Hematopoietic multipotent progenitor cell (in vitro differentiated cells): ENCODE results near the gene R3HDM2. TPM values are rescaled to one million over a fixed set of nuclear protein-coding genes. Genes with fewer than 3 reads are reported as not detected.
"Not testable (repeated sequence)": the region's sequence is repeated elsewhere in the genome, so short reads cannot be mapped to it uniquely, and the experiment has no call there.

Source experiments
- DNase-seq, 3 donors: peaks; one replicate each; pipeline ENCODE4 v3.0.0-alpha.2; 2011 to 2015; ENCODE audit warnings: low read depth in 2 of 3, low spot score in 2 of 3
- total RNA-seq: library from RNA; depleted of rRNA; stranded (reverse); fragments of >200 nt; gene quantifications from one replicate; pipeline ENCODE4 v1.2.3, GENCODE V29; 2012

The R3HDM2 gene
- total RNA-seq, 1 donor = 35.8 TPM

- DNase-seq = peak in 2 of 3 donors; percentile 54 to 58
Observed at GRCh38 chr12:57340104-57340503, 90.7 kb downstream of the R3HDM2 start.

GRCh38 chr12:57336299-57336698 is 94.5 kb downstream of the R3HDM2 start:
- not testable (repeated sequence) for DNase-seq

GRCh38 chr12:57334219-57334618 is 96.6 kb downstream of the R3HDM2 start:
- DNase-seq = no peak

GRCh38 chr12:57332646-57333312 is 98.1 kb downstream of the R3HDM2 start:
- no peak for DNase-seq

GRCh38 chr12:57330992-57331391 is 99.9 kb downstream of the R3HDM2 start:
- DNase-seq = no peak

GRCh38 chr12:57329219-57329618 is 101.6 kb downstream of the R3HDM2 start:
- DNase-seq = no peak

GRCh38 chr12:57325395-57325794 is 105.4 kb downstream of the R3HDM2 start:
- DNase-seq = no peak

GRCh38 chr12:57323416-57323815 is 107.4 kb downstream of the R3HDM2 start:
- DNase-seq = no peak

- no peak for DNase-seq
Observed at GRCh38 chr12:57320639-57321038, 110.2 kb downstream of the R3HDM2 start.

GRCh38 chr12:57319678-57320469 is 111.0 kb downstream of the R3HDM2 start:
- DNase-seq = no peak

GRCh38 chr12:57315681-57316080 is 115.2 kb downstream of the R3HDM2 start:
- no peak for DNase-seq

GRCh38 chr12:57312287-57312686 is 118.6 kb downstream of the R3HDM2 start:
- not testable (repeated sequence) for DNase-seq

GRCh38 chr12:57309420-57309819 is 121.4 kb downstream of the R3HDM2 start:
- no peak for DNase-seq

GRCh38 chr12:57300961-57301584 is 129.8 kb downstream of the R3HDM2 start:
- no peak for DNase-seq

- no peak for DNase-seq
Observed at GRCh38 chr12:57299514-57300016, 131.3 kb downstream of the R3HDM2 start.

GRCh38 chr12:57296291-57296690 is 134.6 kb downstream of the R3HDM2 start:
- no peak for DNase-seq

- not testable (repeated sequence) for DNase-seq
Observed at GRCh38 chr12:57282073-57282472, 148.8 kb downstream of the R3HDM2 start.

- DNase-seq = peak in 2 of 3 donors; percentile 41 to 46
Observed at GRCh38 chr12:57280211-57281062, 150.4 kb downstream of the R3HDM2 start.

- no peak for DNase-seq
Observed at GRCh38 chr12:57278465-57279381, 152.1 kb downstream of the R3HDM2 start.
